ENCODE measurements around the gene TLR1. TPM values are rescaled to one million over a fixed set of nuclear protein-coding genes. Genes with fewer than 3 reads are reported as not detected.

Gene TLR1
- polyA plus RNA-seq, 1 of the 3 experiments (the other 2 are of a cell fraction) = not detected

DNA sequence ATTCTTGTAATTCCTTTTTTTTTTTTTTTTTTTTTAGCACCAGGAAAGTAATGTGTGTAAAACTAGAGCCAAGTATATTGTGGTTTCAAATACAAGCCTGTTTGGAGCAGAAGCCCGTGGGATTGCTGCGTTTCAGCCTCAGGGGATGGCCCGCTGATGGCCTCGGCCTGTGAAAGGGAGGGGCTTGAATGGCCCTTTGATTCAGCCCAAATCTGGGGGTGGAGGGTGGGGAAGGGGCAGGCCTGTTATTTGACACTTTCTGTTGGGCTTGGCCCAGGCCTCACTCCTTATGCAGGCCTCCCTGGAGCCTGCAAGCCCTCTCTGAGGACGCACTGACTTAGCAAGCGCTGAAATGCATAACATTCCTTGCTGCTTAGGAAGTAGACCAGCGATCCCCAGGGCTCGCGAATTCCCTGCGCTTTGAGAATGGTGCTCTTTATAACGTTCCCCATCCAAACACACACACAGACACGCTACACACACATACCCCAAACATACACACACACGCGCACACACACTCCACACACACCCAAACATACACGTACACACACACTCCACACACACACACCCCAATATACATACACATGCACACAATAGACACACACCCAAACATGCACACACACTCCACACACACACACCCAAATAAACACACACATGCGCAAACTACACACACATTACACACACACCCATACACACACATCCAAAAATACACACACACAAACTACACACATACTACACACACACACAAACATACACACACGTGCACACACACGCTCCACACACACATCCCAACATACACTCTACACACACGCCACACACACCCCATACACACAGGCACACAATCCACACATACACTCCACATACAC, 51.4 kb downstream of the TLR1 start:
- Histone ChIP-seq H3K4me1 (ENCODE audit: control insufficient read depth in 1 of 2, insufficient read depth in 2 of 2, low read depth in 1 of 2, low read length in 1 of 2) (no peaks in the 10 kb centered on the region; a peak in 1 of 4 replicates), H3K27me3 (ENCODE audit: insufficient read depth) (no peaks in the 10 kb centered on the region), H3K4me2 (0 out of 2 replicates have a peak overlapping the region, but pooled peaks have one; percentile 8), H3K9me2 (no peaks in the 10 kb centered on the region), H2AFZ (ENCODE audit: low read depth) (no peak overlapping the region; the same call in 1 of the 2 replicates), H3K9me3 (no peaks in the 10 kb centered on the region), H3K9ac (no peak overlapping the region), H3K27ac (ENCODE audit: low read depth in 2 of 2, low read length in 1 of 2) (peak overlapping the region in 1 of 2 experiments; percentile 19; a peak in 1 of 4 replicates), H3K36me3 (replicated peaks in 1 of 2; ENCODE audit: control insufficient read depth in 1 of 2, insufficient read depth in 2 of 2, low read length in 1 of 2) (no peaks in the 10 kb centered on the region), H3K79me2 (ENCODE audit: insufficient read depth) (no peaks in the 10 kb centered on the region), H4K20me1 (ENCODE audit: insufficient read depth) (no peaks in the 10 kb centered on the region), H3F3A (replicated peaks; ENCODE audit: insufficient read depth) (peaks cover 4% of the 10 kb centered on the region), H3K4me3 (ENCODE audit: low read depth in 2 of 2, low read length in 1 of 2) (no peak overlapping the region)
- WGBS (ENCODE audit: low lambda C conversion rate) = 65% methylated on average over 18 of the region's 19 CpGs
- DNase-seq = peak; percentile 19
- no peak for TF ChIP-seq EZH2phosphoT487 (IDR thresholded peaks at IDR 0.05; ENCODE audit: borderline replicate concordance, low read depth)
- TF ChIP-seq TCF12 (IDR thresholded peaks at IDR 0.05) = 0 out of 2 replicates have a peak, but pooled peaks have one; percentile 9
- CTCF ChIA-PET = no interaction called here
- POLR2A ChIA-PET = no interaction called here

DNA sequence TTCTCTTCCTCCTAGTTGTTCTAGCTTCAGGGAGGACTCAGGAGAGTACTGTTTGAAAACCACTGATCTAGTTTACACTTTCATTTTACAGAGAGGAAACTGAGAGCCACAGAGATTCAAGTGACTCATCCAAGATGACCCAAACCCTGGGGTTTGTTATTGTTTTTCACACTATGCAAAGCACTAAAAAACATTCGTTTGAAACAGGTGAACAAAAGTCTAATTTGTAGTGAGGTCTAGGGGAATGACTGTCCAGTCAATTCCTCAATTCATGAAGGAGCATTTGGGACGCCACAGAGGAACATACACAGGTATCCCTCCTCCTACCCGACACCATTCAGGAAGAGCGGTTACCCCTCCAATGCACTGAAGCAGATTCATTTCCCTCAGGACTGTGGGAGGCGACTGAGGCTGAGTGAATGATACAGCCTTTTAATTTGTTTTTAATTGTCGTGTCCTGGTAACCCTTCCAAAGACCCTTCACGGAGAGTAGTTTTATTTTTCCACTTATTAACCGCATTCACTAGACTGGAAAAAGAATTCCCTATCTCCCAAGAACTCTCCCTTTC, 52.1 kb downstream of the TLR1 start:
- H3K27ac ChIP-seq (ENCODE audit: low read depth in 2 of 2, low read length in 1 of 2) = no peak overlapping the region
- no peaks in the 10 kb centered on the region for H3K79me2 ChIP-seq (ENCODE audit: insufficient read depth)
- H3K4me2 ChIP-seq = 0 out of 2 replicates have a peak overlapping the region, but pooled peaks have one; percentile 8

More for the DNA sequence above, 52.1 kb downstream of the TLR1 start:
- no peaks in the 10 kb centered on the region for H3K27me3 ChIP-seq (ENCODE audit: insufficient read depth)
- no peaks in the 10 kb centered on the region; a peak in 1 of 4 replicates for H3K4me1 ChIP-seq (ENCODE audit: control insufficient read depth in 1 of 2, insufficient read depth in 2 of 2, low read depth in 1 of 2, low read length in 1 of 2)
- no peaks in the 10 kb centered on the region for H3K9me3 ChIP-seq
- no peak overlapping the region for H3K4me3 ChIP-seq (ENCODE audit: low read depth in 2 of 2, low read length in 1 of 2)
- POLR2A ChIA-PET = no interaction called here
- no peak for DNase-seq
- H3K36me3 ChIP-seq (replicated peaks in 1 of 2; ENCODE audit: control insufficient read depth in 1 of 2, insufficient read depth in 2 of 2, low read length in 1 of 2) = no peaks in the 10 kb centered on the region
- H2AFZ ChIP-seq (ENCODE audit: low read depth) = no peak overlapping the region
- no peak for TF ChIP-seq TEAD4 (IDR thresholded peaks at IDR 0.05; ENCODE audit: borderline replicate concordance, insufficient read depth)
- TF ChIP-seq, protein P1, sequence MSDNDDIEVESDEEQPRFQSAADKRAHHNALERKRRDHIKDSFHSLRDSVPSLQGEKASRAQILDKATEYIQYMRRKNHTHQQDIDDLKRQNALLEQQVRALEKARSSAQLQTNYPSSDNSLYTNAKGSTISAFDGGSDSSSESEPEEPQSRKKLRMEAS (IDR thresholded peaks at IDR 0.05; ENCODE audit: low read depth) = no peak
- TF ChIP-seq, protein P2, sequence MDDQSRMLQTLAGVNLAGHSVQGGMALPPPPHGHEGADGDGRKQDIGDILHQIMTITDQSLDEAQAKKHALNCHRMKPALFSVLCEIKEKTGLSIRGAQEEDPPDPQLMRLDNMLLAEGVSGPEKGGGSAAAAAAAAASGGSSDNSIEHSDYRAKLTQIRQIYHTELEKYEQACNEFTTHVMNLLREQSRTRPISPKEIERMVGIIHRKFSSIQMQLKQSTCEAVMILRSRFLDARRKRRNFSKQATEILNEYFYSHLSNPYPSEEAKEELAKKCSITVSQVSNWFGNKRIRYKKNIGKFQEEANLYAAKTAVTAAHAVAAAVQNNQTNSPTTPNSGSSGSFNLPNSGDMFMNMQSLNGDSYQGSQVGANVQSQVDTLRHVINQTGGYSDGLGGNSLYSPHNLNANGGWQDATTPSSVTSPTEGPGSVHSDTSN (IDR thresholded peaks at IDR 0.05) = no peak
- no peak for TF ChIP-seq TCF12 (IDR thresholded peaks at IDR 0.05)
- TF ChIP-seq ELF1 (IDR thresholded peaks at IDR 0.05) = no peak
- TF ChIP-seq SIN3A (IDR thresholded peaks at IDR 0.05; ENCODE audit: borderline replicate concordance, low read depth, low read length) = no peak
- TF ChIP-seq, protein P3, sequence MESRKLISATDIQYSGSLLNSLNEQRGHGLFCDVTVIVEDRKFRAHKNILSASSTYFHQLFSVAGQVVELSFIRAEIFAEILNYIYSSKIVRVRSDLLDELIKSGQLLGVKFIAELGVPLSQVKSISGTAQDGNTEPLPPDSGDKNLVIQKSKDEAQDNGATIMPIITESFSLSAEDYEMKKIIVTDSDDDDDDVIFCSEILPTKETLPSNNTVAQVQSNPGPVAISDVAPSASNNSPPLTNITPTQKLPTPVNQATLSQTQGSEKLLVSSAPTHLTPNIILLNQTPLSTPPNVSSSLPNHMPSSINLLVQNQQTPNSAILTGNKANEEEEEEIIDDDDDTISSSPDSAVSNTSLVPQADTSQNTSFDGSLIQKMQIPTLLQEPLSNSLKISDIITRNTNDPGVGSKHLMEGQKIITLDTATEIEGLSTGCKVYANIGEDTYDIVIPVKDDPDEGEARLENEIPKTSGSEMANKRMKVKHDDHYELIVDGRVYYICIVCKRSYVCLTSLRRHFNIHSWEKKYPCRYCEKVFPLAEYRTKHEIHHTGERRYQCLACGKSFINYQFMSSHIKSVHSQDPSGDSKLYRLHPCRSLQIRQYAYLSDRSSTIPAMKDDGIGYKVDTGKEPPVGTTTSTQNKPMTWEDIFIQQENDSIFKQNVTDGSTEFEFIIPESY (IDR thresholded peaks at IDR 0.05; ENCODE audit: borderline replicate concordance, low read depth) = no peak
- no peak for TF ChIP-seq GABPA (IDR thresholded peaks at IDR 0.05; ENCODE audit: low read depth)
- no peak for TF ChIP-seq POLR2AphosphoS5 (IDR thresholded peaks at IDR 0.05; ENCODE audit: low read depth, low read length)
- no peak for TF ChIP-seq RAD21 (IDR thresholded peaks at IDR 0.05; ENCODE audit: low read length)
- TF ChIP-seq NFIC (IDR thresholded peaks at IDR 0.05; ENCODE audit: borderline replicate concordance) = no peak
- TF ChIP-seq EZH2phosphoT487 (IDR thresholded peaks at IDR 0.05; ENCODE audit: borderline replicate concordance, low read depth) = no peak
- TF ChIP-seq, protein P4, sequence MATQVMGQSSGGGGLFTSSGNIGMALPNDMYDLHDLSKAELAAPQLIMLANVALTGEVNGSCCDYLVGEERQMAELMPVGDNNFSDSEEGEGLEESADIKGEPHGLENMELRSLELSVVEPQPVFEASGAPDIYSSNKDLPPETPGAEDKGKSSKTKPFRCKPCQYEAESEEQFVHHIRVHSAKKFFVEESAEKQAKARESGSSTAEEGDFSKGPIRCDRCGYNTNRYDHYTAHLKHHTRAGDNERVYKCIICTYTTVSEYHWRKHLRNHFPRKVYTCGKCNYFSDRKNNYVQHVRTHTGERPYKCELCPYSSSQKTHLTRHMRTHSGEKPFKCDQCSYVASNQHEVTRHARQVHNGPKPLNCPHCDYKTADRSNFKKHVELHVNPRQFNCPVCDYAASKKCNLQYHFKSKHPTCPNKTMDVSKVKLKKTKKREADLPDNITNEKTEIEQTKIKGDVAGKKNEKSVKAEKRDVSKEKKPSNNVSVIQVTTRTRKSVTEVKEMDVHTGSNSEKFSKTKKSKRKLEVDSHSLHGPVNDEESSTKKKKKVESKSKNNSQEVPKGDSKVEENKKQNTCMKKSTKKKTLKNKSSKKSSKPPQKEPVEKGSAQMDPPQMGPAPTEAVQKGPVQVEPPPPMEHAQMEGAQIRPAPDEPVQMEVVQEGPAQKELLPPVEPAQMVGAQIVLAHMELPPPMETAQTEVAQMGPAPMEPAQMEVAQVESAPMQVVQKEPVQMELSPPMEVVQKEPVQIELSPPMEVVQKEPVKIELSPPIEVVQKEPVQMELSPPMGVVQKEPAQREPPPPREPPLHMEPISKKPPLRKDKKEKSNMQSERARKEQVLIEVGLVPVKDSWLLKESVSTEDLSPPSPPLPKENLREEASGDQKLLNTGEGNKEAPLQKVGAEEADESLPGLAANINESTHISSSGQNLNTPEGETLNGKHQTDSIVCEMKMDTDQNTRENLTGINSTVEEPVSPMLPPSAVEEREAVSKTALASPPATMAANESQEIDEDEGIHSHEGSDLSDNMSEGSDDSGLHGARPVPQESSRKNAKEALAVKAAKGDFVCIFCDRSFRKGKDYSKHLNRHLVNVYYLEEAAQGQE (IDR thresholded peaks at IDR 0.05; ENCODE audit: low read depth, low read length) = no peak
- no peak for TF ChIP-seq YY1 (IDR thresholded peaks at IDR 0.05; ENCODE audit: low read depth)
- no peak for TF ChIP-seq CHD2 (IDR thresholded peaks at IDR 0.05; ENCODE audit: low read length, partially characterized antibody)
- no peaks in the 10 kb centered on the region for H3K9me2 ChIP-seq
- peaks cover 4% of the 10 kb centered on the region for H3F3A ChIP-seq (replicated peaks; ENCODE audit: insufficient read depth)
- CTCF ChIA-PET = no interaction called here
- WGBS (ENCODE audit: low lambda C conversion rate) = 84% methylated on average over 8 of the region's 8 CpGs
- H4K20me1 ChIP-seq (ENCODE audit: insufficient read depth) = no peaks in the 10 kb centered on the region
- no peak overlapping the region for H3K9ac ChIP-seq
